HCT116 (cell line): ENCODE data around the gene PTDSS2. TPM values are rescaled to one million over a fixed set of nuclear protein-coding genes. Genes with fewer than 3 reads are reported as not detected.

Experiments used
- ATAC-seq: fragments of 200-7000 bp; cut with Tn5 transposase; 2 replicates; pipeline ENCODE4 v1.9.1; 2020; ENCODE audit warnings: mild to moderate bottlenecking, moderate library complexity
- BruUV-seq: library from RNA; stranded (reverse); fragments of 400-500 nt; replicated peaks from 2 replicates; lab custom pipeline; 2021; lab: Mats Ljungman, UMichigan
- CTCF ChIA-PET: fragments of 300-600 bp; sonication (Branson Sonifier 250); formaldehyde crosslinking; loops from one replicate; lab custom pipeline; 2021; ENCODE audit warnings: antibody characterized with exemption; lab: Charles Lee
- POLR2A ChIA-PET: fragments of 300-600, 350-600 bp; sonication (Branson Sonifier 250); formaldehyde crosslinking; loops from one replicate; lab custom pipeline; 2021; ENCODE audit warnings: antibody characterized with exemption; lab: Charles Lee
- RAD21 ChIA-PET, 2 experiments: fragments of 300-600 bp; sonication (Branson Sonifier 250); formaldehyde crosslinking; loops; one replicate each; lab custom pipeline; 2023; ENCODE audit warnings: low total read pairs in 2 of 2; ENCODE audit not compliant: uncharacterized antibody in 2 of 2, unreplicated experiment in 2 of 2, low non-redundant PET in 1 of 2; lab: Charles Lee
- DNase-seq: peaks from one replicate; pipeline ENCODE4 v3.0.0-alpha.2; 2010; ENCODE audit warnings: low read depth, low spot score
- H2AFZ ChIP-seq: fragments of 200-600 bp; shearing (Covaris generic), sonication (generic); 2 replicates; pipeline ENCODE4 v1.6.1; 2017; ENCODE audit warnings: low read depth, mixed run types, mixed read lengths, antibody characterized with exemption, low read length; ENCODE audit not compliant: poor library complexity, severe bottlenecking
- H3K27ac ChIP-seq: 2 replicates; pipeline ENCODE4 v1.5.1; 2012; ENCODE audit warnings: low read depth, low read length
- H3K27me3 ChIP-seq: fragments of 200-600 bp; sonication (generic); 2 replicates; pipeline ENCODE4 v1.6.1; 2016; ENCODE audit warnings: mixed run types, low read length, mixed read lengths; ENCODE audit not compliant: insufficient read depth
- H3K36me3 ChIP-seq, 2 experiments: fragments of 200-500 bp in 1 of 2; fragments of 200-600 bp in 1 of 2; sonication (Bioruptor generic) in 1 of 2; sonication (generic) in 1 of 2; 2 replicates each; pipeline versions ENCODE4 v1.5.1 to v1.6.1; 2014 to 2016; ENCODE audit warnings: low read length in 2 of 2, inconsistent platforms in 1 of 2, mixed read lengths in 1 of 2, mixed run types in 1 of 2; ENCODE audit not compliant: insufficient read depth in 2 of 2, control insufficient read depth in 1 of 2
- H3K4me1 ChIP-seq, 2 experiments: fragments of 200-600 bp in 1 of 2; sonication (generic) in 1 of 2; 2 replicates each; pipeline versions ENCODE4 v1.5.1 to v1.6.1; 2012 to 2017; ENCODE audit warnings: low read length in 2 of 2, inconsistent platforms in 1 of 2, mild to moderate bottlenecking in 1 of 2, mixed read lengths in 1 of 2, mixed run types in 1 of 2, moderate library complexity in 1 of 2; ENCODE audit not compliant: insufficient read depth in 2 of 2, control insufficient read depth in 1 of 2
- H3K4me2 ChIP-seq: fragments of 200-600 bp; sonication (generic); 2 replicates; pipeline ENCODE4 v1.6.1; 2017; ENCODE audit warnings: mixed run types, low read length, mixed read lengths
- H3K4me3 ChIP-seq, 2 experiments: fragments of 200-600 bp in 1 of 2; sonication (generic) in 1 of 2; replicated peaks in 1 of 2; 2 replicates each; pipeline ENCODE4 v1.5.1; 2011 to 2016; ENCODE audit warnings: low read length in 2 of 2, control low read depth in 1 of 2, low read depth in 1 of 2, mild to moderate bottlenecking in 1 of 2, mixed read lengths in 1 of 2, mixed run types in 1 of 2
- H3K79me2 ChIP-seq: fragments of 200-600 bp; sonication (generic); 2 replicates; pipeline ENCODE4 v1.6.1; 2017; ENCODE audit warnings: mild to moderate bottlenecking, mixed run types, low read length, moderate library complexity, mixed read lengths; ENCODE audit not compliant: insufficient read depth
- H3K9ac ChIP-seq: fragments of 200-600 bp; sonication (generic); 2 replicates; pipeline ENCODE4 v1.6.1; 2016; ENCODE audit warnings: low read length, mixed read lengths
- H3K9me2 ChIP-seq: fragments of 200-600 bp; sonication (generic), shearing (Covaris generic); 2 replicates; pipeline ENCODE4 v1.6.1; 2017; ENCODE audit warnings: mixed run types, mild to moderate bottlenecking, moderate library complexity; ENCODE audit not compliant: insufficient read depth
- H3K9me3 ChIP-seq, 2 experiments: fragments of 200-500 bp in 1 of 2; fragments of 200-600 bp in 1 of 2; sonication (Bioruptor generic) in 1 of 2; sonication (generic) in 1 of 2; 2 replicates each; pipeline ENCODE4 v1.6.1; 2014 to 2017; ENCODE audit warnings: low read length in 2 of 2, mixed read lengths in 2 of 2, inconsistent platforms in 1 of 2, low read depth in 1 of 2, mild to moderate bottlenecking in 1 of 2, mixed run types in 1 of 2, moderate library complexity in 1 of 2; ENCODE audit not compliant: control insufficient read depth in 1 of 2, insufficient read depth in 1 of 2
- H4K20me1 ChIP-seq: fragments of 200-600 bp; sonication (generic), shearing (Covaris generic); 2 replicates; pipeline ENCODE4 v1.6.1; 2017; ENCODE audit warnings: mixed run types, mild to moderate bottlenecking, moderate library complexity; ENCODE audit not compliant: insufficient read depth
- CEBPB ChIP-seq: IDR thresholded peaks from 2 replicates; pipeline ENCODE4 v1.6.1; 2012; ENCODE audit warnings: low read depth
- ELF1 ChIP-seq: IDR thresholded peaks from 2 replicates; pipeline ENCODE4 v1.6.1; 2012; ENCODE audit warnings: low read depth, borderline replicate concordance
- EZH2 ChIP-seq: fragments of 200-600 bp; sonication (generic); IDR thresholded peaks from 2 replicates; pipeline ENCODE4 v1.6.1; 2017; ENCODE audit warnings: antibody characterized with exemption, mixed run types
- EZH2phosphoT487 ChIP-seq: fragments of 200-600 bp; IDR thresholded peaks from 2 replicates; pipeline ENCODE4 v1.6.1; 2018; ENCODE audit warnings: antibody characterized with exemption, borderline replicate concordance
- FOSL1 ChIP-seq: IDR thresholded peaks from 2 replicates; pipeline ENCODE4 v1.6.1; 2012; ENCODE audit warnings: low read depth
- MAX ChIP-seq: IDR thresholded peaks from 2 replicates; pipeline ENCODE4 v1.6.1; 2012
- POLR2A ChIP-seq: IDR thresholded peaks from 2 replicates; pipeline ENCODE4 v1.7.0; 2011; ENCODE audit warnings: borderline replicate concordance; ENCODE audit not compliant: insufficient read depth, insufficient read length; ENCODE audit errors: extremely low read depth
- SIN3A ChIP-seq: IDR thresholded peaks from 2 replicates; pipeline ENCODE4 v1.6.1; 2012; ENCODE audit warnings: low read depth
- SRF ChIP-seq: IDR thresholded peaks from 2 replicates; pipeline ENCODE4 v1.6.1; 2012; ENCODE audit warnings: low read depth
- intact Hi-C: fragments of 100-400 bp; cut with micrococcal nuclease; formaldehyde crosslinking; loops from 2 replicates; pipeline ENCODE4 v1.10.0; 2022
- total RNA-seq: library from RNA; stranded (reverse); gene quantifications from one replicate; pipeline ENCODE4 v1.2.1, GENCODE V29; 2021; ENCODE audit not compliant: unreplicated experiment
- TF ChIP-seq, protein P1 (sequence below): IDR thresholded peaks from 2 replicates; pipeline ENCODE4 v1.6.1; 2011; ENCODE audit warnings: mild to moderate bottlenecking, low read length, moderate library complexity; ENCODE audit not compliant: insufficient replicate concordance; ENCODE audit errors: extremely low read depth

The PTDSS2 gene
- total RNA-seq, 1 experiment from 2014 or later = 40.1 TPM

DNA sequence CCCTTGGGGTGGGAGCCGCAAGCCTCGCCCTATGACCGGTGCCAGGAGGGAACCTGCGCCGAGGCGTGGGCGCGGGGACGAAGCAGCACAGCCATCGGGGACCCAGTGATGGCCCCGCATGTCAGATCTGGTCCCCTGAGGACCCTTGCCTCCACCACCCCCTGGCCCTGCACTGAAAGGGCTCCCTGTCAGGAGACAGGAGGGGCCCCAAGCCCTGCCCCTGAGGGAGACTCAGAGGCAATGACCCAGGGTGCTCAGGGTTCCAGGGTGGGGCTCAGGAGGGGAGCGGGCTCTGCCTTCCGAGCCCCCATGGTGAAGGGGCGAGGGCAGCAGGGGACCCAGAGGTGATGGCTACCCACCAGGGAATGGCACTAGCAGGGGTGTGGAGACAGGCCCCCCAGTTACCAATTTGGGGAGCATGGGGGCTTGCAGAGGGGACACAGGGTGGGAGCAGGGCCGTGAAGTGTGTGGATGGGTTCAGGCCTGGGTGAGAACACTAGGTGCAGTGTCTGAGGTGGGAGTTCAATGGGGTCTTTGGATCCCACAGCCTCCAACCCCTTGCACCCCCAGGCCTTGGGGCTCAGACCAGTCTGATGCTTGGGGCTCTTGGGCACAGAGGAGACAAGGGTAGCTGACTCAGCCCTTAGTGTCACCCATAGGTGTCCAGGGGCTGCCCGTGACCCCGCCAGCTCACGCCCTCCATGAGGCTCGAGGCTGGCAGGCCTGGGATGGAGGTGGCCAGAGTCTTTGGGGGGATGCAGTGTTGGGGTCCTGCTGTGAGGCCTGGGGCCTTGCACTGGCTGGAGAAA, 87.7 kb downstream of the PTDSS2 start:
- TF ChIP-seq ELF1 = no peak
- H3K27me3 ChIP-seq = no peaks in the 10 kb centered on the region
- H3K36me3 ChIP-seq = peaks cover 0 to 12% of the 10 kb centered on the region in 2 experiments; a peak in 1 of 4 replicates
- H2AFZ ChIP-seq = no peak overlapping the region
- intact Hi-C loops = loop anchor here (2.0 kb wide), 2 partner anchors 23 to 31 kb away; partner anchors contain the start of genes LMNTD2, RASSF7 and RNH1
- peaks cover 27% of the 10 kb centered on the region for H3K79me2 ChIP-seq
- peak overlapping the region; percentile 100 for H3K4me2 ChIP-seq
- ChIA-PET POLR2A (no interaction called here), CTCF (no interaction called here), RAD21 (no interaction called here)
- no peaks in the 10 kb centered on the region for H4K20me1 ChIP-seq
- peaks cover 15 to 33% of the 10 kb centered on the region in 2 experiments; a peak in 3 of 4 replicates for H3K4me1 ChIP-seq
- no peaks in the 10 kb centered on the region for H3K9me3 ChIP-seq
- TSS peak; percentile 51 for BruUV-seq
- no peak for DNase-seq
- H3K4me3 ChIP-seq = peak overlapping the region; percentile 64 to 76
- ATAC-seq = no peak
- no peaks in the 10 kb centered on the region for H3K9me2 ChIP-seq
- H3K27ac ChIP-seq = peak overlapping the region; percentile 100
- peak overlapping the region; percentile 77 for H3K9ac ChIP-seq

DNA sequence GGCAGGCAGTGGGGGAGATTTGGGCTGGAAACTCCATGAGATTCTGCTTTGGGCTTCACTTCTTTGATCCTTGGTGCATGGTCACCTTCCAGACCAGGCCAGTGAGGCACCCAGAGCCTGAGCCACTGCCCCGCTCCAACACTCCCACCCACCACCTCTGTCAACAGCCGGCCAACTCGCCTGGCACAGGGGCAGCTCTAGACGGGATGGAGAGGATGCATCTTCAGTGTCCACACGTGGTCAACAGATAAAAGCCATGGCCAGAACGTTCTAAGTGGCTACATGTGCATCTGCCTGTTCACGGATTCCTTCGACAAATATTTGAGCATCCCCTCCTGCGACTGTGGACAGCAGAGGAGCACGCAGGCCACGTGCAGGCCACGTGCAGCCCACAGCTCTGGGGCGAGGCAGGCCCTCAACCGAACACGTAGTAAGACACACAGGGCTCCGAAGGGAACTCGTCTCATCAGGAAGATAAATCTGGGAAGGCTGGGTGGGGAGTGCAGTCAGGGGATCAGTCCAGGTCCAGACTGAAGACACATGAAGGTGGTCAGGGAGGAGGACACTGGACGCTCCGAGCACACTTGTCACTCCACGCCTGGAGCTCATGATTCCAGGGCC, 88.5 kb downstream of the PTDSS2 start:
- Histone ChIP-seq H3K9ac (peak overlapping the region; percentile 77), H3K27me3 (no peaks in the 10 kb centered on the region), H3K4me2 (peak overlapping the region; percentile 100), H2AFZ (no peak overlapping the region), H4K20me1 (no peaks in the 10 kb centered on the region), H3K27ac (peak overlapping the region; percentile 100), H3K79me2 (peaks cover 21% of the 10 kb centered on the region)
- ATAC-seq = no peak
- intact Hi-C loops = no loop called here
- BruUV-seq = no TSS peak
- TF ChIP-seq CEBPB = no peak
- no peak for TF ChIP-seq MAX
- no peak for TF ChIP-seq SRF
- TF ChIP-seq EZH2phosphoT487 = no peak
- TF ChIP-seq FOSL1 = no peak
- TF ChIP-seq ELF1 = no peak
- no peak for TF ChIP-seq SIN3A
- TF ChIP-seq POLR2A = no peak
- TF ChIP-seq, protein P1, sequence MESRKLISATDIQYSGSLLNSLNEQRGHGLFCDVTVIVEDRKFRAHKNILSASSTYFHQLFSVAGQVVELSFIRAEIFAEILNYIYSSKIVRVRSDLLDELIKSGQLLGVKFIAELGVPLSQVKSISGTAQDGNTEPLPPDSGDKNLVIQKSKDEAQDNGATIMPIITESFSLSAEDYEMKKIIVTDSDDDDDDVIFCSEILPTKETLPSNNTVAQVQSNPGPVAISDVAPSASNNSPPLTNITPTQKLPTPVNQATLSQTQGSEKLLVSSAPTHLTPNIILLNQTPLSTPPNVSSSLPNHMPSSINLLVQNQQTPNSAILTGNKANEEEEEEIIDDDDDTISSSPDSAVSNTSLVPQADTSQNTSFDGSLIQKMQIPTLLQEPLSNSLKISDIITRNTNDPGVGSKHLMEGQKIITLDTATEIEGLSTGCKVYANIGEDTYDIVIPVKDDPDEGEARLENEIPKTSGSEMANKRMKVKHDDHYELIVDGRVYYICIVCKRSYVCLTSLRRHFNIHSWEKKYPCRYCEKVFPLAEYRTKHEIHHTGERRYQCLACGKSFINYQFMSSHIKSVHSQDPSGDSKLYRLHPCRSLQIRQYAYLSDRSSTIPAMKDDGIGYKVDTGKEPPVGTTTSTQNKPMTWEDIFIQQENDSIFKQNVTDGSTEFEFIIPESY = no peak
- TF ChIP-seq EZH2 = no peak
- TF ChIP-seq, all 23 proteins: peak for 0
- ChIA-PET CTCF (no interaction called here), RAD21 (no interaction called here), POLR2A (no interaction called here)
- Histone ChIP-seq H3K4me3 (peak overlapping the region in 1 of 2 experiments; percentile 64; a peak in 3 of 4 replicates), H3K36me3 (peaks cover 0 to 5% of the 10 kb centered on the region in 2 experiments; a peak in 1 of 4 replicates), H3K9me2 (no peaks in the 10 kb centered on the region), H3K9me3 (no peaks in the 10 kb centered on the region), H3K4me1 (peaks cover 15 to 33% of the 10 kb centered on the region in 2 experiments; a peak in 3 of 4 replicates)
- no peak for DNase-seq
